OCI-LY1 (cell line): ENCODE measurements around the gene SAMD3.
A peak's percentile ranks its signal among the peaks of the same experiment; 100 is the strongest.
"Not testable (repeated sequence)": the region's sequence is repeated elsewhere in the genome, so short reads cannot be mapped to it uniquely, and the experiment has no call there.

Experiments
- H2AFZ ChIP-seq: fragments of 200-600 bp; sonication (generic), shearing (Covaris generic); 2 replicates; pipeline ENCODE4 v1.6.0; 2014; ENCODE audit warnings: antibody characterized with exemption, mild to moderate bottlenecking, low read length
- H3F3A ChIP-seq: fragments of 200-600 bp; sonication (generic), shearing (Covaris generic); 2 replicates; pipeline ENCODE4 v1.6.0; 2014; ENCODE audit warnings: mild to moderate bottlenecking, antibody characterized with exemption, low read length, moderate library complexity; ENCODE audit not compliant: insufficient read depth
- H3K27ac ChIP-seq: fragments of 200-600 bp; sonication (generic); 2 replicates; pipeline ENCODE4 v1.5.1; 2014; ENCODE audit warnings: low read length, mixed run types, mild to moderate bottlenecking, low read depth; ENCODE audit not compliant: poor library complexity, severe bottlenecking
- H3K27me3 ChIP-seq: fragments of 200-600 bp; sonication (generic); 2 replicates; pipeline ENCODE4 v1.6.0; 2014; ENCODE audit warnings: antibody characterized with exemption, mild to moderate bottlenecking, low read length, moderate library complexity; ENCODE audit not compliant: insufficient read depth
- H3K36me3 ChIP-seq: fragments of 200-600 bp; sonication (generic); 2 replicates; pipeline ENCODE4 v1.6.1; 2014; ENCODE audit warnings: mild to moderate bottlenecking, antibody characterized with exemption, low read length, moderate library complexity, mixed read lengths; ENCODE audit not compliant: insufficient read depth
- H3K4me1 ChIP-seq: fragments of 200-600 bp; sonication (generic); 2 replicates; pipeline ENCODE4 v1.5.1; 2014; ENCODE audit warnings: mild to moderate bottlenecking, low read length, moderate library complexity; ENCODE audit not compliant: insufficient read depth, severe bottlenecking
- H3K4me2 ChIP-seq: fragments of 200-600 bp; sonication (generic), shearing (Covaris generic); 2 replicates; pipeline ENCODE4 v1.6.1; 2014; ENCODE audit warnings: low read length
- H3K4me3 ChIP-seq: fragments of 200-600 bp; sonication (generic); 2 replicates; pipeline ENCODE4 v1.5.1; 2014; ENCODE audit warnings: low read length, low read depth, mild to moderate bottlenecking, mixed read lengths; ENCODE audit not compliant: poor library complexity, severe bottlenecking
- H3K79me2 ChIP-seq: fragments of 200-600 bp; shearing (Covaris generic); 2 replicates; pipeline ENCODE4 v1.6.1; 2016; ENCODE audit warnings: mixed run types, low read length, mixed read lengths; ENCODE audit not compliant: insufficient read depth
- H3K9ac ChIP-seq: fragments of 200-600 bp; sonication (generic), shearing (Covaris generic); 2 replicates; pipeline ENCODE4 v1.6.1; 2014; ENCODE audit warnings: mild to moderate bottlenecking, low read length, mixed read lengths
- H3K9me2 ChIP-seq: fragments of 200-600 bp; sonication (generic), shearing (Covaris generic); 2 replicates; pipeline ENCODE4 v1.6.1; 2014; ENCODE audit warnings: low read depth, mild to moderate bottlenecking, low read length, mixed read lengths
- H3K9me3 ChIP-seq: fragments of 200-600 bp; shearing (Covaris generic); 2 replicates; pipeline ENCODE4 v1.6.1; 2014; ENCODE audit warnings: low read length, mixed read lengths
- H4K20me1 ChIP-seq: fragments of 200-600 bp; sonication (generic), shearing (Covaris generic); 2 replicates; pipeline ENCODE4 v1.6.0; 2016; ENCODE audit warnings: mild to moderate bottlenecking, low read length; ENCODE audit not compliant: insufficient read depth
- CTCF ChIP-seq: fragments of 200-600 bp; sonication (generic), shearing (Covaris generic); IDR thresholded peaks from 2 replicates; pipeline ENCODE4 v1.5.1; 2017; ENCODE audit warnings: mild to moderate bottlenecking, antibody characterized with exemption, low read length, moderate library complexity, mixed read lengths
- EZH2 ChIP-seq: fragments of 200-600 bp; sonication (generic), shearing (Covaris generic); IDR thresholded peaks from 2 replicates; pipeline ENCODE4 v1.8.0; 2017; ENCODE audit warnings: borderline replicate concordance, mixed run types, mild to moderate bottlenecking, antibody characterized with exemption, low read length, moderate library complexity, mixed read lengths

SAMD3 gene

GRCh38 chr6:130120731-130121130, 102.0 kb downstream of the SAMD3 start:
- no peaks in the 10 kb centered on the region for H3K9me2 ChIP-seq
- TF ChIP-seq EZH2 = no peak
- TF ChIP-seq CTCF = no peak
- no peak overlapping the region for H3K27ac ChIP-seq
- no peaks in the 10 kb centered on the region for H3K27me3 ChIP-seq
- H3K9me3 ChIP-seq = no peaks in the 10 kb centered on the region
- no peaks in the 10 kb centered on the region for H4K20me1 ChIP-seq
- no peak overlapping the region for H3K4me2 ChIP-seq
- no peaks in the 10 kb centered on the region for H3K79me2 ChIP-seq
- no peak overlapping the region for H3K4me3 ChIP-seq
- no peaks in the 10 kb centered on the region for H3F3A ChIP-seq
- H3K9ac ChIP-seq = no peak overlapping the region
- no peaks in the 10 kb centered on the region for H3K36me3 ChIP-seq
- H2AFZ ChIP-seq = no peak overlapping the region
- peaks cover 23% of the 10 kb centered on the region for H3K4me1 ChIP-seq

GRCh38 chr6:130119211-130119610, 103.5 kb downstream of the SAMD3 start:
- Histone ChIP-seq H3K27ac (no peak overlapping the region), H3K9me3 (no peaks in the 10 kb centered on the region), H2AFZ (no peak overlapping the region), H3K27me3 (no peaks in the 10 kb centered on the region), H3K36me3 (no peaks in the 10 kb centered on the region), H3K79me2 (no peaks in the 10 kb centered on the region), H3F3A (no peaks in the 10 kb centered on the region), H3K4me2 (no peak overlapping the region), H3K4me3 (no peak overlapping the region), H4K20me1 (no peaks in the 10 kb centered on the region), H3K4me1 (peaks cover 39% of the 10 kb centered on the region), H3K9me2 (no peaks in the 10 kb centered on the region), H3K9ac (no peak overlapping the region)
- no peak for TF ChIP-seq CTCF

DNA sequence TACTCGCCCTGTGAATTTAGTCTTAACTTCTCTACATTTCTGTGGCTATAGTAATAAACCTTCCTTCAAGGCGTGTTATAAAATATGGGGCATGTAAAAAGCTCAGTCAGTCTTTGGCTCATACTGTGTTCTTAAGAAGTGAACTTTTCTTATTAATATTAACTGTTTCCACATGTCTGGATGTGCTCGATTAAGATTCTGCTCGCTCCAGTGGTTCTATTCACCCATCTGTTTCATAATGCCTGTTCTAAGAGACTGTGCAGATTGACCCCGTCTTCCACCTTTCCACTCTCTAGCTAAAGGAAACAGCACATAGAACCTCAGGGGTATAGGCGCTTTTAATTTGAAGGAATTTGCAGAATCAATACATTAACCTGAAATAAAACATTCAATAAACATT, 104.5 kb downstream of the SAMD3 start:
- Histone ChIP-seq H3K9me3 (no peaks in the 10 kb centered on the region), H3K27me3 (no peaks in the 10 kb centered on the region), H3K79me2 (no peaks in the 10 kb centered on the region), H3K4me2 (no peak overlapping the region), H3K27ac (peak overlapping the region; percentile 30), H3K9me2 (no peaks in the 10 kb centered on the region), H3K9ac (no peak overlapping the region), H3K36me3 (no peaks in the 10 kb centered on the region), H3K4me1 (peaks cover 48% of the 10 kb centered on the region), H2AFZ (no peak overlapping the region), H3K4me3 (no peak overlapping the region), H3F3A (no peaks in the 10 kb centered on the region), H4K20me1 (no peaks in the 10 kb centered on the region)
- no peak for TF ChIP-seq CTCF
- TF ChIP-seq EZH2 = no peak

DNA sequence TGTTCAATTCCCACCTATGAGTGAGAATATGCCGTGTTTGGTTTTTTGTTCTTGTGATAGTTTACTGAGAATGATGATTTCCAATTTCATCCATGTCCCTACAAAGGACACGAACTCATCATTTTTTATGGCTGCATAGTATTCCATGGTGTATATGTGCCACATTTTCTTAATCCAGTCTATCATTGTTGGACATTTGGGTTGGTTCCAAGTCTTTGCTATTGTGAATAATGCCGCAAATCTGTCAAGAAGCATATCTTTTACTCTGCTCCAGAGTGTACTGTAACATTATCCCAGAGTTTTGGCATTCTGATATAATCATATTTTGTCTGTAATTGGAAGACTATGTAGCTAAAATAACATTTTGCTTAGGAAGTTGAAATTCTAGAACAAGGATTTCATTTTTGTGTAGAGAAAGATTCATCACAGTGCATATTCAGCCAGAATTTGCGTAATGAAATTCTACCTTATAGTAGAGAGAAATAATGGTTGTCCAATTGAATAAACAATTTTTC, 105.5 kb downstream of the SAMD3 start:
- not testable (repeated sequence) for H3K9ac ChIP-seq, H3K4me2 ChIP-seq, H2AFZ ChIP-seq, H3K9me2 ChIP-seq, H3K4me3 ChIP-seq, H3F3A ChIP-seq, H3K79me2 ChIP-seq, H3K27ac ChIP-seq, H3K9me3 ChIP-seq, H3K36me3 ChIP-seq, H3K27me3 ChIP-seq, H4K20me1 ChIP-seq
- peaks cover 50% of the 10 kb centered on the region for H3K4me1 ChIP-seq
